BE2C (cell line): ENCODE measurements around the gene CXCR1.
"Not testable (repeated sequence)": the region's sequence is repeated elsewhere in the genome, so short reads cannot be mapped to it uniquely, and the experiment has no call there.

Experiments used
- DNase-seq: peaks from one replicate; pipeline ENCODE4 v3.0.0-alpha.2; 2020
- H3K27me3 ChIP-seq: fragments of 250-450 bp; sonication (Bioruptor Pico); 2 replicates; pipeline ENCODE4 v1.5.1; 2020; ENCODE audit warnings: mild to moderate bottlenecking
- H3K36me3 ChIP-seq: fragments of 250-450 bp; sonication (Bioruptor Pico); 2 replicates; pipeline ENCODE4 v1.5.1; 2020; ENCODE audit warnings: mild to moderate bottlenecking
- H3K4me1 ChIP-seq: fragments of 250-450 bp; sonication (Bioruptor Pico); 2 replicates; pipeline ENCODE4 v1.5.1; 2020
- H3K4me3 ChIP-seq: 2 replicates; pipeline ENCODE4 v1.5.1; 2011; ENCODE audit warnings: low read depth, low read length
- H3K9me3 ChIP-seq: fragments of 250-450 bp; sonication (Bioruptor Pico); 2 replicates; pipeline ENCODE4 v1.5.1; 2020
- TF ChIP-seq, protein P1 (sequence below): IDR thresholded peaks from 2 replicates; pipeline ENCODE4 v1.5.1; 2012; ENCODE audit warnings: mild to moderate bottlenecking, low read depth, low read length

CXCR1 gene

GRCh38 chr2:218186355-218186766 is 19.6 kb upstream of the CXCR1 start:
- no peak overlapping the region for H3K4me3 ChIP-seq
- no peaks in the 10 kb centered on the region for H3K4me1 ChIP-seq
- H3K27me3 ChIP-seq = no peaks in the 10 kb centered on the region
- H3K36me3 ChIP-seq = no peaks in the 10 kb centered on the region
- TF ChIP-seq, protein P1, sequence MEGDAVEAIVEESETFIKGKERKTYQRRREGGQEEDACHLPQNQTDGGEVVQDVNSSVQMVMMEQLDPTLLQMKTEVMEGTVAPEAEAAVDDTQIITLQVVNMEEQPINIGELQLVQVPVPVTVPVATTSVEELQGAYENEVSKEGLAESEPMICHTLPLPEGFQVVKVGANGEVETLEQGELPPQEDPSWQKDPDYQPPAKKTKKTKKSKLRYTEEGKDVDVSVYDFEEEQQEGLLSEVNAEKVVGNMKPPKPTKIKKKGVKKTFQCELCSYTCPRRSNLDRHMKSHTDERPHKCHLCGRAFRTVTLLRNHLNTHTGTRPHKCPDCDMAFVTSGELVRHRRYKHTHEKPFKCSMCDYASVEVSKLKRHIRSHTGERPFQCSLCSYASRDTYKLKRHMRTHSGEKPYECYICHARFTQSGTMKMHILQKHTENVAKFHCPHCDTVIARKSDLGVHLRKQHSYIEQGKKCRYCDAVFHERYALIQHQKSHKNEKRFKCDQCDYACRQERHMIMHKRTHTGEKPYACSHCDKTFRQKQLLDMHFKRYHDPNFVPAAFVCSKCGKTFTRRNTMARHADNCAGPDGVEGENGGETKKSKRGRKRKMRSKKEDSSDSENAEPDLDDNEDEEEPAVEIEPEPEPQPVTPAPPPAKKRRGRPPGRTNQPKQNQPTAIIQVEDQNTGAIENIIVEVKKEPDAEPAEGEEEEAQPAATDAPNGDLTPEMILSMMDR = peak; percentile 83
- H3K9me3 ChIP-seq = no peaks in the 10 kb centered on the region
- peak; percentile 64 for DNase-seq

DNA sequence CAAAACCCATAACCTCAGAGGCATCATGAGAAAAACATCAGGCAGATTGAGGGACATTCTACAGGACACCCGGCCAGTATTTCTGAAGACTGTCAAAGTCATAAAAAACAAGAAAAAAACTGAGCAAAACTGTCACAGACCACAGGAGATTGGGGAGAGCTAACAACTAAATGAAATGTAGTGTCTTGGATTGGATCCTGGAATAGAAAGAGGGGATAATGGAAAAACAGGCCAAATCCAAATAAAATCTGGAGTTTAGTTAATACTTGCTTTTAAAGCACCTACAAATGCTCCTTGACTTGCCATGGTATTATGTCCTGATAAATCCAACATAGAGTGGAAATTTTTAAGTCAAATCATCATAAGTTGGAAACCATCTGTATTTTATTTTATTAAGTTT is 17.6 kb upstream of the CXCR1 start:
- H3K9me3 ChIP-seq = no peaks in the 10 kb centered on the region
- no peaks in the 10 kb centered on the region for H3K27me3 ChIP-seq
- H3K36me3 ChIP-seq = no peaks in the 10 kb centered on the region
- H3K4me3 ChIP-seq = no peak overlapping the region
- TF ChIP-seq, protein P1 = no peak
- DNase-seq = no peak
- no peaks in the 10 kb centered on the region for H3K4me1 ChIP-seq

DNA sequence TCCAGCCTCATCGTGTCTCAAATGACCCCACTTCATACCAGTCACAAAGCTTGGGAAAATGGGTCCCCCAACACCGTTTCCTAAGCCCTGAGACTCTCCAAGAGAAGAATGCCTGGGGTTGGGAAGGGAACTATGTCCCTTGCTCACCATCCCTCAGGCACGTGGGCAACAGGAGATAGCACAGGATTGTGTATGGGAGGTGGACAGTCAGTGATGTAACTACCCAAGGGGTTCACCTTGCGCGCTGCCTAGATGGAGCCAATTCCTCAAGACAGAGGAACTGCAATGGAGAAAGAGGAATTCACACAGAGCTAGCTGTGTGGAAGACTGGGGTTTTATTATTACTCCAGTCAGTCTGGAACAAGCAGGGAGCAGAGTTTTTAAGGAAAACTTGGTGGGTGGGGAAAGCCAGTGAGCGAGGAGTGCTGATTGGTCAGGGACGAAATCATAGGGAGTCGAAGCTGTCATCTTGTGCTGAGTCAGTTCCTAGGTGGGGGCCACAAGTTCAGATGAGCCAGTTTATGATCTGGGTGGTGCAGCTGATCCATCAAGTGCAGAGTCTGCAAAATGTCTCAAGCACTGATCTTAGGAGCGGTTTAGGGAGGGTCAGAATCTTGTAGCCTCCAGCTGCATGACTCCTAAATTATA is 13.8 kb upstream of the CXCR1 start:
- TF ChIP-seq, protein P1 = no peak
- H3K9me3 ChIP-seq = no peaks in the 10 kb centered on the region
- no peaks in the 10 kb centered on the region for H3K27me3 ChIP-seq
- H3K4me3 ChIP-seq = no peak overlapping the region
- no peaks in the 10 kb centered on the region for H3K4me1 ChIP-seq
- no peaks in the 10 kb centered on the region for H3K36me3 ChIP-seq
- no peak for DNase-seq

- no peak overlapping the region for H3K4me3 ChIP-seq
- no peaks in the 10 kb centered on the region for H3K27me3 ChIP-seq
- no peak for DNase-seq
- TF ChIP-seq, protein P1 = no peak
- no peaks in the 10 kb centered on the region for H3K9me3 ChIP-seq
- no peaks in the 10 kb centered on the region for H3K36me3 ChIP-seq
- H3K4me1 ChIP-seq = no peaks in the 10 kb centered on the region
Measured at GRCh38 chr2:218179782-218180181, 13.0 kb upstream of the CXCR1 start.

- H3K9me3 ChIP-seq = no peaks in the 10 kb centered on the region
- TF ChIP-seq, protein P1 = no peak
- H3K4me3 ChIP-seq = no peak overlapping the region
- no peaks in the 10 kb centered on the region for H3K27me3 ChIP-seq
- no peaks in the 10 kb centered on the region for H3K4me1 ChIP-seq
- DNase-seq = no peak
- H3K36me3 ChIP-seq = no peaks in the 10 kb centered on the region
Measured at GRCh38 chr2:218172845-218173244, 6.1 kb upstream of the CXCR1 start.

GRCh38 chr2:218171744-218172143 is 5.0 kb upstream of the CXCR1 start:
- not testable (repeated sequence) for H3K36me3 ChIP-seq, H3K4me3 ChIP-seq, H3K27me3 ChIP-seq, DNase-seq, H3K9me3 ChIP-seq, H3K4me1 ChIP-seq
